ENCODE measurements around the gene CUL7. TPM values are rescaled to one million over a fixed set of nuclear protein-coding genes. Genes with fewer than 3 reads are reported as not detected.

Gene CUL7
- total and polyA plus RNA-seq, 10 of the 15 experiments (the other 5 are each of a cell fraction or from before 2014, with no cell fraction given) = 0.66 to 18.4 (median 10.9) TPM

DNA sequence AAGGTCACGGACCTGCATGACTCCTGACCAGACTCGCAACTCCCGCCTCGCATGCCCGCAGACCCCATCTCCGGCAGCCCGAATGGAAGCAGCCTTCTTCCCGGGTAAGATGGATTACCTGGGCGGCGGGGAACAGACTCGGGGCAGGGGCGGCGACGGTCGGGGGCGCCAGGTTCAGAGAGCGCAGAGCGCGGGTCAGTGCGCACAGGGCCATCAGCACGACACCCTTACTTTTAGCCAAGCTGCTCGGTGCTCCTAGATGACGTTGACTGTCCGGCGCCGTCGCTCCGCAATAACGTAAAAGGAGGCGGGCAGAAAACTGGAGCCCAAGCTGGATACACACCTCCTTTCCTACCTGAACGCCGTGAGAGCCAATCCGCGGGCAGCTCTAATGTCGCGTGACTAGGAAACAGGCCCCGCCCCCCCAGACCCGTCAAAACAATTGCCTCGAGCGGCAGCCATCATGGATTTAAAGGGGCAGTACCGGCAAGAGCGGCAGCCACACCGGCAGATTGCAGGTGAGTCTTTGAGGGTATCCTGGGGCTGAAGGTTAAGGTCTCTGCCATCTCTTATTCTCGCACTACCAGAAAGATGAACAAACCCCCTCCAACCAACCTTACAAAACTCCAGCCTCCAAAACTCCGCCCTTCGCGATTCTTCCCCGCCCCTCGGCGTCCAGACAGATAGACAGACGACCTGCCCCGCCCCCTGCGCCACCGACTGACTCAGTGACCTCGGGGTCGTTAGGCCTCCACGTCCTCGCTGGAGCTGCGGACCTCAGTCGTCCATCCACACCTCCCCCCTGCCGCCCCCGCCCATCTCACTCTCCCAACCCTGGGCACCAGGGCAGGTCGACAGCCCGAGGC is 5.8 kb upstream of the CUL7 start, which contains the start of the genes KLC4 and MRPL2:
KLC4 (plus strand) TSS at position 464 of the 866 bp plus-strand sequence. CDS start 1,705 bp downstream, outside the sequence.
MRPL2 (minus strand) TSS at position 267 of the 866 bp plus-strand sequence; CDS start at position 214, 53 bp downstream.
- ATAC-seq (peak; percentile 98), FAIRE-seq (peak; percentile 100), DNase-seq (ENCODE audit: low read depth, low spot score) (peak; percentile 97)
- SMC1A ChIA-PET (ENCODE audit: uncharacterized antibody, unreplicated experiment) = interaction anchor here (0.7 to 2.2 kb wide), 6 partner anchors 45 to 159 kb away, joined by 3 to 10 read pairs (median 5); partner anchors contain the start of genes KLHDC3 and MEA1
- Histone ChIP-seq H4K20me1 (ENCODE audit: control insufficient read depth, insufficient read depth) (no peaks in the 10 kb centered on the region), H3K27ac (ENCODE audit: control insufficient read depth, insufficient read depth) (peak within 1 kb of the TSS; percentile 87), H3K9me3 (replicated peaks; ENCODE audit: control insufficient read depth, insufficient read depth, low read length) (no peaks in the 10 kb centered on the region), H3K4me2 (ENCODE audit: control insufficient read depth, insufficient read depth) (peak within 1 kb of the TSS; percentile 97), H2AFZ (ENCODE audit: control insufficient read depth, low read depth, low read length) (peak within 1 kb of the TSS; percentile 100), H3K36me3 (ENCODE audit: control insufficient read depth in 2 of 2, insufficient read depth in 2 of 2, low read length in 1 of 2) (no peaks in the 10 kb centered on the region; a peak in 2 of 4 replicates), H3K4me3 (peak within 1 kb of the TSS; percentile 95), H3K4me1 (ENCODE audit: control insufficient read depth, insufficient read depth, low read length) (peaks cover 3% of the 10 kb centered on the region; the same call in 1 of the 2 replicates), H3K27me3 (replicated peaks in 1 of 2; ENCODE audit: control insufficient read depth in 2 of 2, insufficient read depth in 2 of 2, low read length in 1 of 2) (no peaks in the 10 kb centered on the region), H3K9ac (ENCODE audit: control insufficient read depth, insufficient read depth, low read length) (peak within 1 kb of the TSS; percentile 89), H3K79me2 (ENCODE audit: control insufficient read depth, insufficient read depth, low read length) (peaks cover 15% of the 10 kb centered on the region)
- intact Hi-C loops (cut with micrococcal nuclease; ENCODE audit: unreplicated experiment) (loop anchor here (5.0 kb wide), 1 partner anchor 157 kb away; no protein-coding TSS in a partner anchor), in situ Hi-C loops (cut with MboI) (no loop called here)
- POLR2A ChIA-PET = interaction anchor here (0.5 to 2.5 kb wide), 10 partner anchors 36 to 570 kb away, joined by 3 to 19 read pairs (median 4); partner anchors contain the start of genes CUL9, GTPBP2, KLHDC3 and MEA1
- RAD21 ChIA-PET (ENCODE audit: unreplicated experiment) = interaction anchor here (0.9 to 3.0 kb wide), 6 partner anchors 37 to 496 kb away, joined by 3 to 16 read pairs (median 4); partner anchors contain the start of genes KLHDC3 and UBR2
- no TSS peak for BruUV-seq (replicated peaks)
- under 1% methylated on average over 62 of the region's 64 CpGs for WGBS (ENCODE audit: insufficient coverage, insufficient replicate concordance, low lambda C conversion rate, missing lambda C conversion rate)
- CTCF ChIA-PET = interaction anchor here (0.9 to 1.4 kb wide), 2 partner anchors 49 to 84 kb away, joined by 3 to 4 read pairs; no protein-coding TSS in a partner anchor
- peak; percentile 47 for TF ChIP-seq SIX5 (IDR thresholded peaks at IDR 0.05; ENCODE audit: low read depth, low read length, severe bottlenecking)
- peak; percentile 29; the same call in 1 of the 2 replicates for TF ChIP-seq NR2C1 (IDR thresholded peaks at IDR 0.05)
- TF ChIP-seq ASH2L (IDR thresholded peaks at IDR 0.05; ENCODE audit: borderline replicate concordance, low read depth) = peak; percentile 27; the same call in 1 of the 2 replicates
- TF ChIP-seq POLR2AphosphoS5 (IDR thresholded peaks at IDR 0.05; ENCODE audit: low read length) = peak; percentile 91
- 0 out of 2 replicates have a peak, but pooled peaks have one; percentile 33 for TF ChIP-seq CBFB (IDR thresholded peaks at IDR 0.05; ENCODE audit: low read depth)
- TF ChIP-seq CHD2 (IDR thresholded peaks at IDR 0.05; ENCODE audit: borderline replicate concordance, low read depth, low read length) = peak; percentile 78
- TF ChIP-seq SMAD5 (IDR thresholded peaks at IDR 0.05; ENCODE audit: low read depth) = peak; percentile 73; the same call in 1 of the 2 replicates
- TF ChIP-seq, protein P1, sequence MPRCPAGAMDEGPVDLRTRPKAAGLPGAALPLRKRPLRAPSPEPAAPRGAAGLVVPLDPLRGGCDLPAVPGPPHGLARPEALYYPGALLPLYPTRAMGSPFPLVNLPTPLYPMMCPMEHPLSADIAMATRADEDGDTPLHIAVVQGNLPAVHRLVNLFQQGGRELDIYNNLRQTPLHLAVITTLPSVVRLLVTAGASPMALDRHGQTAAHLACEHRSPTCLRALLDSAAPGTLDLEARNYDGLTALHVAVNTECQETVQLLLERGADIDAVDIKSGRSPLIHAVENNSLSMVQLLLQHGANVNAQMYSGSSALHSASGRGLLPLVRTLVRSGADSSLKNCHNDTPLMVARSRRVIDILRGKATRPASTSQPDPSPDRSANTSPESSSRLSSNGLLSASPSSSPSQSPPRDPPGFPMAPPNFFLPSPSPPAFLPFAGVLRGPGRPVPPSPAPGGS (IDR thresholded peaks at IDR 0.05; ENCODE audit: borderline replicate concordance, insufficient read depth, low read depth, low read length, poor library complexity, severe bottlenecking) = no peak
- TF ChIP-seq, protein P2, sequence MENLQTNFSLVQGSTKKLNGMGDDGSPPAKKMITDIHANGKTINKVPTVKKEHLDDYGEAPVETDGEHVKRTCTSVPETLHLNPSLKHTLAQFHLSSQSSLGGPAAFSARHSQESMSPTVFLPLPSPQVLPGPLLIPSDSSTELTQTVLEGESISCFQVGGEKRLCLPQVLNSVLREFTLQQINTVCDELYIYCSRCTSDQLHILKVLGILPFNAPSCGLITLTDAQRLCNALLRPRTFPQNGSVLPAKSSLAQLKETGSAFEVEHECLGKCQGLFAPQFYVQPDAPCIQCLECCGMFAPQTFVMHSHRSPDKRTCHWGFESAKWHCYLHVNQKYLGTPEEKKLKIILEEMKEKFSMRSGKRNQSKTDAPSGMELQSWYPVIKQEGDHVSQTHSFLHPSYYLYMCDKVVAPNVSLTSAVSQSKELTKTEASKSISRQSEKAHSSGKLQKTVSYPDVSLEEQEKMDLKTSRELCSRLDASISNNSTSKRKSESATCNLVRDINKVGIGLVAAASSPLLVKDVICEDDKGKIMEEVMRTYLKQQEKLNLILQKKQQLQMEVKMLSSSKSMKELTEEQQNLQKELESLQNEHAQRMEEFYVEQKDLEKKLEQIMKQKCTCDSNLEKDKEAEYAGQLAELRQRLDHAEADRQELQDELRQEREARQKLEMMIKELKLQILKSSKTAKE (IDR thresholded peaks at IDR 0.05; ENCODE audit: low read depth, poor library complexity, severe bottlenecking) = peak; percentile 64
- TF ChIP-seq SREBF1 (IDR thresholded peaks at IDR 0.05; ENCODE audit: low read length) = 0 out of 2 replicates have a peak, but pooled peaks have one; percentile 10
- TF ChIP-seq HCFC1 (IDR thresholded peaks at IDR 0.05; ENCODE audit: low read length) = peak; percentile 83
- TF ChIP-seq KLF5 (IDR thresholded peaks at IDR 0.05; ENCODE audit: partially characterized antibody) = peak; percentile 44
- TF ChIP-seq, protein P3, sequence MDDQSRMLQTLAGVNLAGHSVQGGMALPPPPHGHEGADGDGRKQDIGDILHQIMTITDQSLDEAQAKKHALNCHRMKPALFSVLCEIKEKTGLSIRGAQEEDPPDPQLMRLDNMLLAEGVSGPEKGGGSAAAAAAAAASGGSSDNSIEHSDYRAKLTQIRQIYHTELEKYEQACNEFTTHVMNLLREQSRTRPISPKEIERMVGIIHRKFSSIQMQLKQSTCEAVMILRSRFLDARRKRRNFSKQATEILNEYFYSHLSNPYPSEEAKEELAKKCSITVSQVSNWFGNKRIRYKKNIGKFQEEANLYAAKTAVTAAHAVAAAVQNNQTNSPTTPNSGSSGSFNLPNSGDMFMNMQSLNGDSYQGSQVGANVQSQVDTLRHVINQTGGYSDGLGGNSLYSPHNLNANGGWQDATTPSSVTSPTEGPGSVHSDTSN (IDR thresholded peaks at IDR 0.05; ENCODE audit: insufficient replicate concordance, low read depth, low read length) = peak; percentile 78
- 0 out of 2 replicates have a peak, but pooled peaks have one; percentile 4 for TF ChIP-seq DPF2 (IDR thresholded peaks at IDR 0.05)
- peak; percentile 99 for TF ChIP-seq YY1 (IDR thresholded peaks at IDR 0.05; ENCODE audit: low read depth, low read length)
- no peak for TF ChIP-seq EED (IDR thresholded peaks at IDR 0.05; ENCODE audit: low read depth)

Data from GM12878 (cell line).